Heart left ventricle (tissue), 16 donors: ENCODE data around the gene CD34. TPM values are rescaled to one million over a fixed set of nuclear protein-coding genes. Genes with fewer than 3 reads are reported as not detected.

Experiments used
- ATAC-seq, 4 donors: fragments of 200-7000 bp; cut with Tn5 transposase; one replicate each; pipeline ENCODE4 v1.9.1; 2020 to 2022; ENCODE audit warnings: moderate library complexity in 4 of 4, mild to moderate bottlenecking in 3 of 4, moderate number of reproducible peaks in 1 of 4
- DNase-seq, 5 donors: peaks; one replicate each; pipeline ENCODE4 v3.0.0-alpha.2; 2020
- H3K27ac ChIP-seq, 12 donors: fragments of 200-600 bp; sonication (generic) in 4 of 12; one replicate each; pipeline versions ENCODE4 v1.5.0 to v1.8.0; 2016 to 2022; ENCODE audit warnings: mild to moderate bottlenecking in 2 of 12
- H3K27me3 ChIP-seq, 9 donors: fragments of 200-600 bp; sonication (generic) in 2 of 9; one replicate each; pipeline versions ENCODE4 v1.5.1 to v1.8.0; 2016 to 2022; ENCODE audit warnings: mild to moderate bottlenecking in 3 of 9
- H3K36me3 ChIP-seq, 9 donors: fragments of 200-600 bp; sonication (generic) in 2 of 9; one replicate each; pipeline versions ENCODE4 v1.5.0 to v1.8.0; 2018 to 2022; ENCODE audit warnings: mild to moderate bottlenecking in 2 of 9
- H3K4me1 ChIP-seq, 12 donors: fragments of 200-600 bp; sonication (generic) in 4 of 12; one replicate each; pipeline versions ENCODE4 v1.5.0 to v1.8.0; 2016 to 2022; ENCODE audit warnings: mild to moderate bottlenecking in 3 of 12
- H3K4me3 ChIP-seq, 12 donors: fragments of 200-600 bp; sonication (generic) in 4 of 12; one replicate each; pipeline versions ENCODE4 v1.5.0 to v1.8.0; 2017 to 2022; ENCODE audit warnings: mild to moderate bottlenecking in 9 of 12, moderate library complexity in 4 of 12
- H3K9me3 ChIP-seq, 12 donors: fragments of 200-600 bp; sonication (generic) in 4 of 12; one replicate each; pipeline versions ENCODE4 v1.5.0 to v1.8.0; 2016 to 2022; ENCODE audit warnings: mild to moderate bottlenecking in 1 of 12
- CTCF ChIP-seq, 12 donors: fragments of 200-600 bp; sonication (generic) in 4 of 12; IDR thresholded peaks; one replicate each; pipeline versions ENCODE4 v1.5.0 to v1.8.0; 2018 to 2022; ENCODE audit warnings: antibody characterized with exemption in 12 of 12, mild to moderate bottlenecking in 5 of 12
- POLR2A ChIP-seq, 2 donors: fragments of 450-650 bp; IDR thresholded peaks; one replicate each; pipeline ENCODE4 v1.6.1; 2017; ENCODE audit warnings: antibody characterized with exemption in 2 of 2, mild to moderate bottlenecking in 2 of 2, moderate library complexity in 2 of 2
- WGBS, 4 donors: extraction: QIAGEN DNeasy Blood & Tissue Kit in 2 of 4; methylation state at CpG; one replicate each; pipeline versions ENCODE4 v1.1.5 to v1.1.7; 2013 to 2018; 5-methylcytosine and 5-hydroxymethylcytosine counted together
- intact Hi-C, 10 donors: fragments of 100-400 bp; cut with DNase I; formaldehyde crosslinking; loops; one replicate each; pipeline versions ENCODE4 v1.11.1 to v1.14.2; 2022
- polyA plus RNA-seq, 2 donors: library from polyadenylated mRNA; stranded (reverse); fragments of 200-250 nt; gene quantifications; one replicate each; pipeline ENCODE4 v1.2.3, GENCODE V29; 2013
- total RNA-seq, 9 donors: library from RNA; depleted of rRNA in 2 of 9; stranded (reverse); fragments of >200 nt in 2 of 9; fragmentation: NEBNext Ultra II Directional in 3 of 9; extraction: Animal tissue kit (Norgen Biotek cat#: 25700) in 3 of 9; gene quantifications; one replicate each; pipeline versions ENCODE4 v1.1.0 to v1.2.4, GENCODE V29; 2016 to 2023
- donor health status: ischemic (EF 13 %, LVEDD 7.1; RV severe dilation, severe dysfunction).
- donor health status: healthy with polysubstance abuse.
- donor health status: DM: no; HTN: yes; CAD: no.
- donor health status: DM: no; HTN: no; CAD: no.
- donor health status: ischemic (EF 25% LVEDD 6.9; RV normal size, moderate dysfunction).
- donor health status: ischemic (EF 25% LVEDD 5.7; RV mildly dilated, moderate dysfunction).
- donor health status: healthy.
- donor health status: DM: yes; HTN: yes; CAD: no.
- donor health status: ischemic (EF 35%, LVEDD 5.7; RV mildly dilated, moderate dysfunction).
- donor health status: nonischemic (EF 11% LVEDD 7.7; RV severe dilation, severe dysfunction).
- donor health status: DM: yes; HTN: yes; CAD: no.
- donor health status: PGD.
- donor health status: ischemic (EF 29% LVEDD 5.4; RV normal size, mild dysfunction).
- donor health status: nonischemic (EF 23%, LVEDD 6.1; RV moderate dilation, normal function).

The CD34 gene
- total and polyA plus RNA-seq, 11 donors = 37.4 to 103 (median 63.0) TPM

GRCh38 chr1:207908107-207908734 is 2.7 kb downstream of the CD34 start:
- intact Hi-C loops = loop anchor here in 2 of 10 donors (2.0 kb wide), 1 partner anchor 17 kb away; no protein-coding TSS in a partner anchor
- H3K27ac ChIP-seq = peak overlapping the region; percentile 75 to 98 (median 90)
- no peak for TF ChIP-seq POLR2A (IDR thresholded peaks at IDR 0.05)
- peak in 6 of 12 donors; percentile 13 to 38 (median 28) for TF ChIP-seq CTCF (IDR thresholded peaks at IDR 0.05)
- H3K36me3 ChIP-seq = no peaks in the 10 kb centered on the region
- DNase-seq (peak in 4 of 5 donors; percentile 50 to 81 (median 58)), ATAC-seq (peak; percentile 16 to 67 (median 58))
- H3K4me1 ChIP-seq = peaks cover 0 to 81% (median 38%) of the 10 kb centered on the region in 12 donors
- no peaks in the 10 kb centered on the region for H3K9me3 ChIP-seq
- H3K27me3 ChIP-seq = peaks cover 0 to 29% (median 0%) of the 10 kb centered on the region in 9 donors
- WGBS, 4 donors = 38 to 50% (median 43%) methylated on average over 7 of the region's 7 CpGs
- H3K4me3 ChIP-seq = peak overlapping the region; percentile 24 to 88 (median 72)

GRCh38 chr1:207904391-207904790 is 6.5 kb downstream of the CD34 start:
- Histone ChIP-seq H3K9me3 (no peaks in the 10 kb centered on the region), H3K4me1 (peaks cover 0 to 90% (median 39%) of the 10 kb centered on the region in 12 donors), H3K36me3 (peaks cover 0 to 13% (median 0%) of the 10 kb centered on the region in 9 donors), H3K4me3 (no peak overlapping the region), H3K27me3 (no peaks in the 10 kb centered on the region), H3K27ac (peak overlapping the region in 11 of 12 donors; percentile 1 to 96 (median 60))
- TF ChIP-seq CTCF (IDR thresholded peaks at IDR 0.05) (no peak), POLR2A (IDR thresholded peaks at IDR 0.05) (no peak)
- intact Hi-C loops = no loop called here
- WGBS, 4 donors = 54 to 85% (median 76%) methylated on average over 1 of the region's 1 CpG
- ATAC-seq (no peak), DNase-seq (no peak)

DNA sequence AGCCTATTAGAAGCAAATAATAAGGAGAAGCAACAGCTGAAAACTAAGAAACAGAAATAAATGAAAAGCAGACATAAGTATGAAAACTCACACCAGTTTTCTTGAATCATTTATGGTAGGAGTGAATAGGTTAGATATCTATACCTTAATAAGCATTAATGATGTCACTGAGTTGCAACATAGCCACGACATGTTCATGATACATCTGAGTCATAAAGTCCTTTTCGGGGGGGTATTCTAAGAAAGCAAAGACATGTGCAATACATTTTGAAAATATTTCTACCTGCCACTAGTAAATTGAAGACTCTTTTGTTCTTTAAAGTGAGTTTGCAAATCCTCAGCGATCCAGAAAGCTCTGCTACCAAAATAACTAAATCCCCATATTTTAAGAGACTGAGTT is 7.2 kb downstream of the CD34 start:
- no peaks in the 10 kb centered on the region for H3K9me3 ChIP-seq
- WGBS, 4 donors = 53 to 65% (median 59%) methylated on average over 3 of the region's 3 CpGs
- peaks cover 0 to 92% (median 43%) of the 10 kb centered on the region in 12 donors for H3K4me1 ChIP-seq
- peaks cover 0 to 19% (median under 1%) of the 10 kb centered on the region in 9 donors for H3K36me3 ChIP-seq
- ATAC-seq = no peak
- no peak for TF ChIP-seq POLR2A (IDR thresholded peaks at IDR 0.05)
- TF ChIP-seq CTCF (IDR thresholded peaks at IDR 0.05) = no peak
- no peaks in the 10 kb centered on the region for H3K27me3 ChIP-seq
- H3K4me3 ChIP-seq = no peak overlapping the region
- no peak for DNase-seq
- peak overlapping the region in 10 of 12 donors; percentile 21 to 96 (median 62) for H3K27ac ChIP-seq
- intact Hi-C loops = no loop called here

- 52 to 60% (median 57%) methylated on average over 2 of the region's 2 CpGs for WGBS, 4 donors
Observed at GRCh38 chr1:207903053-207903452, 7.9 kb downstream of the CD34 start.

More at GRCh38 chr1:207903053-207903452, 7.9 kb downstream of the CD34 start:
- no peaks in the 10 kb centered on the region for H3K27me3 ChIP-seq
- peak overlapping the region in 10 of 12 donors; percentile 19 to 65 (median 58) for H3K27ac ChIP-seq
- peak overlapping the region in 1 of 12 donors; percentile 13 for H3K4me3 ChIP-seq
- H3K9me3 ChIP-seq = no peaks in the 10 kb centered on the region
- no peak for TF ChIP-seq CTCF (IDR thresholded peaks at IDR 0.05)
- no peak for TF ChIP-seq POLR2A (IDR thresholded peaks at IDR 0.05)
- no peak for DNase-seq
- H3K4me1 ChIP-seq = peaks cover 0 to 94% (median 49%) of the 10 kb centered on the region in 12 donors
- intact Hi-C loops = no loop called here
- peaks cover 0 to 26% (median 6%) of the 10 kb centered on the region in 9 donors for H3K36me3 ChIP-seq
- ATAC-seq = peak in 3 of 4 donors; percentile 10 to 29 (median 15)
